ENCODE measurements around the gene AP2M1. TPM values are rescaled to one million over a fixed set of nuclear protein-coding genes. Genes with fewer than 3 reads are reported as not detected.

Gene AP2M1
- total and polyA plus RNA-seq, 2 donors (not counting 3 experiments of a cell fraction or from before 2014, with no cell fraction given) = 431 to 602 TPM

DNA sequence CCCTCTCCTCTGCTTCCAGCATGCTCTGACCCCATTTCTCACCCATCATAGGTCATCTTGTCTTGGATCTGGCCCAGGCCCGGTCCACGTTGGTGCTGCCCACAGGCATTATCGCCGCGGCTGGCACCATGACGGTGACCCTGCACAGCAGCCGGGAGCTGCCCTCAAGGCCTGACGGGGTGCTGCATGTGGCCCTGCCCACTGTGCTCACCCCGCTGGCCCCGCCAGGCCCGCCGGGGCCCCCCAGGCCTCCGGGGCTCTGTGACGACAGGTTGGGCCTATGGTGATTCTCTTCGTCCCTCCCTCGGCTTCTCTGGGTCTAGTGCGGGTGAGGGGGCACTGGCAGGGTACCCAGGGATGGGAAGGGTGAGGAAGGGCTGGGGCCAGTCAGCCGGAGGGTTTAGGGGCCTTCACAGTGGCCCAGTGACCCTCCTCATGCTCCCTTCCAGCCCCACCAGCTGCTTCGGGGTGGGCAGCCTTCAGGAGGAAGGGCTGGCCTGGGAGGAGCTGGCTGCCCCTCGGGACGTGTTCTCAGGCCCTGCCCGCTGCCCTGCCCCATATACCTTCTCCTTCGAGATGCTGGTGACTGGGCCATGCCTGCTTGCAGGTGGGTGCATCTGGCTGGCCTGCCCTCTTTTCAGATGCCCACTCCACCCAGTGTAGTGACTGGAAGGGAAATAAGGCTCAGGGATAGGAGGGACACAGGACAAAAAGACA lies 58.6 kb downstream of the AP2M1 start:
- H3K4me1 ChIP-seq (ENCODE audit: control insufficient read depth, extremely low read depth, insufficient read depth, low read length) = peaks cover 4% of the 10 kb centered on the region
- no peak overlapping the region for H3K4me2 ChIP-seq (ENCODE audit: insufficient read depth, low read length)
- no peak for FAIRE-seq
- no peak overlapping the region for H3K9ac ChIP-seq (replicated peaks; ENCODE audit: extremely low read depth, insufficient read depth, low read length)
- ChIA-PET CTCF (interaction anchor here (1.2 to 1.5 kb wide), 2 partner anchors 9 to 338 kb away, joined by 4 to 5 read pairs; no protein-coding TSS in a partner anchor), POLR2A (no interaction called here)
- no peaks in the 10 kb centered on the region for H3K9me1 ChIP-seq (replicated peaks; ENCODE audit: control insufficient read depth, extremely low read depth, insufficient read depth, low read length)
- intact Hi-C loops (cut with micrococcal nuclease) (no loop called here), dilution Hi-C loops (cut with MboI; ENCODE audit: extremely low pct_ligation_motif_present, low sequenced_read_pairs) (no loop called here)
- no peak overlapping the region for H3K4me3 ChIP-seq (replicated peaks in 1 of 3; ENCODE audit: insufficient read depth in 1 of 3, low read depth in 1 of 3, low read length in 3 of 3)
- DNase-seq (ENCODE audit: low read depth, low spot score) = no peak
- no TSS peak for BruUV-seq (replicated peaks)
- H4K20me1 ChIP-seq (replicated peaks; ENCODE audit: control insufficient read depth, extremely low read depth, insufficient read depth, low read length) = no peaks in the 10 kb centered on the region
- peaks cover 32 to 41% of the 10 kb centered on the region in 2 experiments for H3K27me3 ChIP-seq (ENCODE audit: control insufficient read depth in 2 of 2, insufficient read depth in 2 of 2, low read length in 2 of 2)
- H3K9me3 ChIP-seq (replicated peaks; ENCODE audit: control insufficient read depth, insufficient read depth, low read length) = no peaks in the 10 kb centered on the region
- no peaks in the 10 kb centered on the region for H3K79me2 ChIP-seq (ENCODE audit: control insufficient read depth, insufficient read depth, low read length)
- no peak overlapping the region for H3K27ac ChIP-seq (ENCODE audit: insufficient read depth, low read depth, low read length)
- no peaks in the 10 kb centered on the region for H3K36me3 ChIP-seq (ENCODE audit: control insufficient read depth in 2 of 2, extremely low read depth in 1 of 2, insufficient read depth in 2 of 2, low read length in 2 of 2)
- no peak overlapping the region for H2AFZ ChIP-seq (ENCODE audit: low read depth, low read length)
- TF ChIP-seq, protein P1, sequence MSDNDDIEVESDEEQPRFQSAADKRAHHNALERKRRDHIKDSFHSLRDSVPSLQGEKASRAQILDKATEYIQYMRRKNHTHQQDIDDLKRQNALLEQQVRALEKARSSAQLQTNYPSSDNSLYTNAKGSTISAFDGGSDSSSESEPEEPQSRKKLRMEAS (IDR thresholded peaks at IDR 0.05; ENCODE audit: insufficient read depth, insufficient read length) = no peak
- TF ChIP-seq POLR2AphosphoS5 (IDR thresholded peaks at IDR 0.05; ENCODE audit: insufficient read depth, low read depth, low read length) (no peak), EZH2 (IDR thresholded peaks at IDR 0.05; ENCODE audit: borderline replicate concordance, low read depth, low read length, severe bottlenecking) (no peak), MYC (IDR thresholded peaks at IDR 0.05; ENCODE audit: low read depth, low read length) (no peak), FOS (IDR thresholded peaks at IDR 0.05; ENCODE audit: borderline replicate concordance, insufficient read depth, low read length) (no peak), POLR2A (IDR thresholded peaks at IDR 0.05; ENCODE audit: low read depth, low read length) (no peak), JUN (IDR thresholded peaks at IDR 0.05; ENCODE audit: borderline replicate concordance, insufficient read depth, insufficient read length, low read depth) (no peak), CTCF (IDR thresholded peaks at IDR 0.05; ENCODE audit: extremely low read depth in 1 of 2, insufficient read depth in 1 of 2, low read depth in 1 of 2, low read length in 2 of 2) (no peak), GATA2 (IDR thresholded peaks at IDR 0.05; ENCODE audit: insufficient read depth, insufficient read length, low read depth, low read length) (no peak)

Other genes with a start within 250 kb of the AP2M1 start
- 24.6 and 25.4 TPM in 2 replicates for gene ABCC5, start 157.0 kb upstream of the AP2M1 start, total RNA-seq
- 18.9 and 22.5 TPM in 2 replicates for gene ABCC5, start 157.0 kb upstream of the AP2M1 start, polyA plus RNA-seq
- gene HTR3D, start 143.1 kb upstream of the AP2M1 start, total RNA-seq = not detected in 2 replicates
- gene HTR3D, start 143.1 kb upstream of the AP2M1 start, polyA plus RNA-seq = not detected in 2 replicates
- gene HTR3C, start 121.8 kb upstream of the AP2M1 start, total RNA-seq = not detected in 2 replicates
- gene HTR3C, start 121.8 kb upstream of the AP2M1 start, polyA plus RNA-seq = not detected in 2 replicates
- gene HTR3E, start 77.8 kb upstream of the AP2M1 start, total RNA-seq = not detected in 2 replicates
- gene HTR3E, start 77.8 kb upstream of the AP2M1 start, polyA plus RNA-seq = not detected in 2 replicates
- gene EIF2B5, start 39.5 kb upstream of the AP2M1 start, total RNA-seq = 38.8 and 44.7 TPM in 2 replicates
- gene EIF2B5, start 39.5 kb upstream of the AP2M1 start, polyA plus RNA-seq = 35.5 and 42.7 TPM in 2 replicates
- 59.0 and 61.3 TPM in 2 replicates for gene DVL3, start 19.5 kb upstream of the AP2M1 start, total RNA-seq
- gene DVL3, start 19.5 kb upstream of the AP2M1 start, polyA plus RNA-seq = 41.2 and 43.8 TPM in 2 replicates
- gene ABCF3, start 11.3 kb downstream of the AP2M1 start, total RNA-seq = 65.6 and 68.8 TPM in 2 replicates
- 73.4 and 93.9 TPM in 2 replicates for gene ABCF3, start 11.3 kb downstream of the AP2M1 start, polyA plus RNA-seq
- not detected in 2 replicates for gene VWA5B2, start 54.7 kb downstream of the AP2M1 start, total RNA-seq
- 0.03 TPM in 1 of 2 replicates, not detected in the other for gene VWA5B2, start 54.7 kb downstream of the AP2M1 start, polyA plus RNA-seq
- gene ALG3, start 74.1 kb downstream of the AP2M1 start, total RNA-seq = 37.7 and 42.9 TPM in 2 replicates
- 99.9 and 102 TPM in 2 replicates for gene ALG3, start 74.1 kb downstream of the AP2M1 start, polyA plus RNA-seq
- 3.3 and 3.4 TPM in 2 replicates for gene EEF1AKMT4, start 74.8 kb downstream of the AP2M1 start, total RNA-seq
- 8.0 and 9.8 TPM in 2 replicates for gene EEF1AKMT4, start 74.8 kb downstream of the AP2M1 start, polyA plus RNA-seq
- gene CAMK2N2, start 86.7 kb downstream of the AP2M1 start, total RNA-seq = not detected in 2 replicates
- 0.11 TPM in 1 of 2 replicates, not detected in the other for gene CAMK2N2, start 86.7 kb downstream of the AP2M1 start, polyA plus RNA-seq
- not detected in 2 replicates for gene ECE2, start 101.2 kb downstream of the AP2M1 start, total RNA-seq
- not detected in 2 replicates for gene ECE2, start 101.2 kb downstream of the AP2M1 start, polyA plus RNA-seq
- 400 and 435 TPM in 2 replicates for gene PSMD2, start 124.4 kb downstream of the AP2M1 start, total RNA-seq
- gene PSMD2, start 124.4 kb downstream of the AP2M1 start, polyA plus RNA-seq = 358 and 414 TPM in 2 replicates
- 524 and 532 TPM in 2 replicates for gene EIF4G1, start 139.8 kb downstream of the AP2M1 start, total RNA-seq
- gene EIF4G1, start 139.8 kb downstream of the AP2M1 start, polyA plus RNA-seq = 355 and 401 TPM in 2 replicates
- gene FAM131A, start 162.7 kb downstream of the AP2M1 start, total RNA-seq = 19.9 and 26.8 TPM in 2 replicates
- 29.9 and 34.1 TPM in 2 replicates for gene FAM131A, start 162.7 kb downstream of the AP2M1 start, polyA plus RNA-seq
- 6.5 and 9.9 TPM in 2 replicates for gene CLCN2, start 186.8 kb downstream of the AP2M1 start, total RNA-seq
- 3.5 and 4.9 TPM in 2 replicates for gene CLCN2, start 186.8 kb downstream of the AP2M1 start, polyA plus RNA-seq
- 80.5 and 89.0 TPM in 2 replicates for gene POLR2H, start 186.9 kb downstream of the AP2M1 start, total RNA-seq
- gene POLR2H, start 186.9 kb downstream of the AP2M1 start, polyA plus RNA-seq = 169 and 276 TPM in 2 replicates
- gene THPO, start 203.4 kb downstream of the AP2M1 start, total RNA-seq = not detected in 2 replicates
- 0.08 and 0.10 TPM in 2 replicates for gene THPO, start 203.4 kb downstream of the AP2M1 start, polyA plus RNA-seq
- gene CHRD, start 205.2 kb downstream of the AP2M1 start, total RNA-seq = 0.40 and 0.53 TPM in 2 replicates
- 0.27 and 0.54 TPM in 2 replicates for gene CHRD, start 205.2 kb downstream of the AP2M1 start, polyA plus RNA-seq

Data from endothelial cell of umbilical vein (primary cell).